Measurements from ENCODE around the gene C6orf141.

Gene C6orf141

GRCh38 chr6:49539102-49539501 lies 11.4 kb upstream of the C6orf141 start:
- DNase-seq (ENCODE audit: low read depth), result no peak

GRCh38 chr6:49540614-49541013 lies 9.9 kb upstream of the C6orf141 start:
- DNase-seq (ENCODE audit: low read depth), result no peak

GRCh38 chr6:49541210-49541724 lies 9.2 kb upstream of the C6orf141 start:
- peak; percentile 93 for DNase-seq (ENCODE audit: low read depth)

GRCh38 chr6:49541936-49542335 lies 8.5 kb upstream of the C6orf141 start:
- no peak for DNase-seq (ENCODE audit: low read depth)

GRCh38 chr6:49543087-49543858 lies 7.2 kb upstream of the C6orf141 start:
- DNase-seq (ENCODE audit: low read depth), result no peak

- DNase-seq (ENCODE audit: low read depth), result no peak
Observed at GRCh38 chr6:49546331-49546730, 4.1 kb upstream of the C6orf141 start.

GRCh38 chr6:49548613-49549304 lies 1.7 kb upstream of the C6orf141 start:
- DNase-seq (ENCODE audit: low read depth), result no peak

- no peak for DNase-seq (ENCODE audit: low read depth)
Observed at GRCh38 chr6:49549691-49550491, 577 bp upstream of the C6orf141 start.

GRCh38 chr6:49551078-49551865 lies 804 bp downstream of the C6orf141 start:
- no peak for DNase-seq (ENCODE audit: low read depth)

GRCh38 chr6:49551866-49552129 lies 1.3 kb downstream of the C6orf141 start:
- DNase-seq (ENCODE audit: low read depth), result no peak

- no peak for DNase-seq (ENCODE audit: low read depth)
Observed at GRCh38 chr6:49552596-49552995, 2.1 kb downstream of the C6orf141 start.

- DNase-seq (ENCODE audit: low read depth), result peak; percentile 68
Observed at GRCh38 chr6:49553384-49553783, 2.9 kb downstream of the C6orf141 start.

- no peak for DNase-seq (ENCODE audit: low read depth)
Observed at GRCh38 chr6:49555951-49556350, 5.5 kb downstream of the C6orf141 start.

- peak; percentile 71 for DNase-seq (ENCODE audit: low read depth)
Observed at GRCh38 chr6:49556429-49556837, 6.0 kb downstream of the C6orf141 start.

GRCh38 chr6:49557177-49557576 lies 6.7 kb downstream of the C6orf141 start:
- DNase-seq (ENCODE audit: low read depth), result no peak

- DNase-seq (ENCODE audit: low read depth), result no peak
Observed at GRCh38 chr6:49558238-49558637, 7.8 kb downstream of the C6orf141 start.

- no peak for DNase-seq (ENCODE audit: low read depth)
Observed at GRCh38 chr6:49563006-49563886, 12.8 kb downstream of the C6orf141 start.

- DNase-seq (ENCODE audit: low read depth), result no peak
Observed at GRCh38 chr6:49564552-49564951, 14.1 kb downstream of the C6orf141 start.

- DNase-seq (ENCODE audit: low read depth), result no peak
Observed at GRCh38 chr6:49565261-49565660, 14.8 kb downstream of the C6orf141 start.

- DNase-seq (ENCODE audit: low read depth), result no peak
Observed at GRCh38 chr6:49565855-49566254, 15.4 kb downstream of the C6orf141 start.
